ENCODE results near the gene MAGEB17. TPM values are rescaled to one million over a fixed set of nuclear protein-coding genes. Genes with fewer than 3 reads are reported as not detected.

The MAGEB17 gene
- polyA plus RNA-seq, 1 of the 3 experiments (the other 2 are of a cell fraction) = 0.13 TPM

GRCh38 chrX:16123222-16123786 is 44.0 kb upstream of the MAGEB17 start, which contains the start of gene GRPR:
TSS of gene GRPR (plus strand) at chrX:16123565. CDS start at chrX:16123954, 389 bp downstream.
- peaks cover 0 to 2% of the 10 kb centered on the region in 2 experiments; a peak in 2 of 4 replicates for H3K4me1 ChIP-seq (ENCODE audit: control insufficient read depth in 1 of 2, insufficient read depth in 2 of 2, low read depth in 1 of 2, low read length in 1 of 2)
- peak within 1 kb of the TSS in 1 of 2 experiments; percentile 7; a peak in 1 of 4 replicates for H3K4me3 ChIP-seq (ENCODE audit: low read depth in 2 of 2, low read length in 1 of 2)
- no peaks in the 10 kb centered on the region for H3K9me3 ChIP-seq
- TF ChIP-seq MAX (IDR thresholded peaks at IDR 0.05; ENCODE audit: low read depth) (peak; percentile 19; the same call in 1 of the 2 replicates), CTCF (IDR thresholded peaks at IDR 0.05) (peak; percentile 96), MXI1 (IDR thresholded peaks at IDR 0.05; ENCODE audit: low read depth, low read length) (0 out of 2 replicates have a peak, but pooled peaks have one; percentile 24), IRF3 (IDR thresholded peaks at IDR 0.05; ENCODE audit: low read depth, low read length) (no peak), RFX5 (IDR thresholded peaks at IDR 0.05; ENCODE audit: low read length) (peak; percentile 90), SMC3 (IDR thresholded peaks at IDR 0.05; ENCODE audit: low read depth, low read length) (peak; percentile 90), EZH2phosphoT487 (IDR thresholded peaks at IDR 0.05; ENCODE audit: borderline replicate concordance, low read depth) (no peak), RAD21 (IDR thresholded peaks at IDR 0.05; ENCODE audit: low read length) (peak; percentile 83)
- no peaks in the 10 kb centered on the region for H3K36me3 ChIP-seq (replicated peaks in 1 of 2; ENCODE audit: control insufficient read depth in 1 of 2, insufficient read depth in 2 of 2, low read length in 1 of 2)
- WGBS (ENCODE audit: low lambda C conversion rate) = 0% methylated on average over 6 of the region's 6 CpGs
- H4K20me1 ChIP-seq (ENCODE audit: insufficient read depth) = no peaks in the 10 kb centered on the region
- DNase-seq = peak; percentile 63
- no peak within 1 kb of the TSS; the same call in 1 of the 2 replicates for H3K9ac ChIP-seq
- H3K4me2 ChIP-seq = peak within 1 kb of the TSS; percentile 72; the same call in 1 of the 2 replicates
- peak within 1 kb of the TSS; percentile 88 for H2AFZ ChIP-seq (ENCODE audit: low read depth)
- H3K27ac ChIP-seq (ENCODE audit: low read depth in 2 of 2, low read length in 1 of 2) = no peak within 1 kb of the TSS
- H3K79me2 ChIP-seq (ENCODE audit: insufficient read depth) = no peaks in the 10 kb centered on the region
- POLR2A ChIA-PET = no interaction called here
- H3K27me3 ChIP-seq (ENCODE audit: insufficient read depth) = no peaks in the 10 kb centered on the region
- no peaks in the 10 kb centered on the region for H3K9me2 ChIP-seq
- CTCF ChIA-PET = interaction anchor here (0.6 to 2.5 kb wide), 24 partner anchors 8 to 572 kb away, joined by 3 to 11 read pairs (median 4); partner anchors contain the start of gene AP1S2
- H3F3A ChIP-seq (replicated peaks; ENCODE audit: insufficient read depth) = no peaks in the 10 kb centered on the region

GRCh38 chrX:16124201-16124600 is 43.1 kb upstream of the MAGEB17 start:
- H3K4me1 ChIP-seq (ENCODE audit: control insufficient read depth in 1 of 2, insufficient read depth in 2 of 2, low read depth in 1 of 2, low read length in 1 of 2) = peaks cover 0 to 2% of the 10 kb centered on the region in 2 experiments; a peak in 2 of 4 replicates
- no peaks in the 10 kb centered on the region for H3F3A ChIP-seq (replicated peaks; ENCODE audit: insufficient read depth)
- H2AFZ ChIP-seq (ENCODE audit: low read depth) = 0 out of 2 replicates have a peak overlapping the region, but pooled peaks have one; percentile 43
- TF ChIP-seq POLR2AphosphoS5 (IDR thresholded peaks at IDR 0.05; ENCODE audit: low read depth, low read length) = no peak
- TF ChIP-seq FOXM1 (IDR thresholded peaks at IDR 0.05; ENCODE audit: low read depth) = no peak
- TF ChIP-seq MXI1 (IDR thresholded peaks at IDR 0.05; ENCODE audit: low read depth, low read length) = no peak
- no peak for TF ChIP-seq ZBTB33 (IDR thresholded peaks at IDR 0.05; ENCODE audit: borderline replicate concordance, low read depth)
- no peak for TF ChIP-seq FOXJ3 (CRISPR knock-in tag; IDR thresholded peaks at IDR 0.05)
- TF ChIP-seq ELF1 (IDR thresholded peaks at IDR 0.05) = no peak
- TF ChIP-seq EZH2phosphoT487 (IDR thresholded peaks at IDR 0.05; ENCODE audit: borderline replicate concordance, low read depth) = no peak
- TF ChIP-seq EP300 (IDR thresholded peaks at IDR 0.05; ENCODE audit: borderline replicate concordance in 1 of 2, low read depth in 1 of 2, low read length in 1 of 2) = no peak
- no peak for TF ChIP-seq JUND (IDR thresholded peaks at IDR 0.05)
- no peaks in the 10 kb centered on the region for H3K27me3 ChIP-seq (ENCODE audit: insufficient read depth)
- peak overlapping the region; percentile 72; the same call in 1 of the 2 replicates for H3K4me2 ChIP-seq
- no peak overlapping the region; the same call in 1 of the 2 replicates for H3K9ac ChIP-seq
- 57% methylated on average over 7 of the region's 7 CpGs for WGBS (ENCODE audit: low lambda C conversion rate)
- no peaks in the 10 kb centered on the region for H4K20me1 ChIP-seq (ENCODE audit: insufficient read depth)
- peak overlapping the region in 1 of 2 experiments; percentile 7; a peak in 1 of 4 replicates for H3K4me3 ChIP-seq (ENCODE audit: low read depth in 2 of 2, low read length in 1 of 2)
- ChIA-PET CTCF (interaction anchor here (0.6 to 2.1 kb wide), 3 partner anchors 275 to 702 kb away, joined by 3 to 7 read pairs (median 7); no protein-coding TSS in a partner anchor), POLR2A (no interaction called here)
- H3K9me3 ChIP-seq = no peaks in the 10 kb centered on the region
- no peak for DNase-seq
- no peaks in the 10 kb centered on the region for H3K36me3 ChIP-seq (replicated peaks in 1 of 2; ENCODE audit: control insufficient read depth in 1 of 2, insufficient read depth in 2 of 2, low read length in 1 of 2)
- no peaks in the 10 kb centered on the region for H3K79me2 ChIP-seq (ENCODE audit: insufficient read depth)
- no peaks in the 10 kb centered on the region for H3K9me2 ChIP-seq
- no peak overlapping the region for H3K27ac ChIP-seq (ENCODE audit: low read depth in 2 of 2, low read length in 1 of 2)
